NAMALWA (cell line): ENCODE measurements around the gene DDX42.
"Not testable (repeated sequence)": the region's sequence is repeated elsewhere in the genome, so short reads cannot be mapped to it uniquely, and the experiment has no call there.

Source experiments
- DNase-seq: peaks from one replicate; pipeline ENCODE4 v3.0.0-alpha.2; 2015; ENCODE audit warnings: low spot score

DDX42 gene

DNA sequence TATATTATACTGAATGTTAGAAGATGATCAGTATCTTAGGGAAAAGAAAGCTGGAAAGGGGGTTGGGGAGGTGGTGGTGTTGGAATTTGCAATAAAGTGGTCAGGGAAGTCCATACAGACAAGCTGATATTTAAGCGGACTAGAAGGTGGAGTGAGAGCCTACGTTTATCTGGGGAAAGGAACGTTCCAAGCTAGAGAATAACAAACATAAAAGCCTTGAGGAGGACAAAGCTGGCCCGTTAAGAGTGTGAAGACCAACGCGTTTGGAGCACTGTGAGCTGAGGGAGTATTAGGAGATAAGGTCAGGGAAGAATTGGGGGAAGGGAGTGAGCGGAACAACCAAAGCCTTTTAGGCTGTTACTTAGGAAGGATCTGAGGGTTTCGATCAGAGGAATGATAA, 1.4 kb downstream of the DDX42 start:
- DNase-seq = no peak

DNA sequence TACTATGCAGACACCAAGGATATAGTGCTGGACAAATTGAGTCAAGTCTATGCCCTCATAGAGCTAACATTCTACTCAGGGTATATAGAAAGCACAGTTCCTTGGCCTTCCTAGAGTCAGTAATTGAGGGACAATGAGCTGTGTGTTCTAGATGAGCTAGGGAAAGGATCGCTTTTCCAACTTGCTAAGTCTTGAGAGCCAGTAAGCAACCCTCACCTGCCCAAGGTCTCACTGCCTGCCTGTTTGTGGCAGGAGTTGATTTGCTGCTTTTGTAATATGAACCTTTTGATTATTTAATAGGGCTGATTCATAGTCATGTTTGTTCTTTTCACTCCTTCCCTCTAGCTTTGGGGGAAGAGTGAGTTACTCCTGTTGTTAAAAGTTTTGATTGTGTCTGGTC, 6.5 kb downstream of the DDX42 start:
- no peak for DNase-seq

DNA sequence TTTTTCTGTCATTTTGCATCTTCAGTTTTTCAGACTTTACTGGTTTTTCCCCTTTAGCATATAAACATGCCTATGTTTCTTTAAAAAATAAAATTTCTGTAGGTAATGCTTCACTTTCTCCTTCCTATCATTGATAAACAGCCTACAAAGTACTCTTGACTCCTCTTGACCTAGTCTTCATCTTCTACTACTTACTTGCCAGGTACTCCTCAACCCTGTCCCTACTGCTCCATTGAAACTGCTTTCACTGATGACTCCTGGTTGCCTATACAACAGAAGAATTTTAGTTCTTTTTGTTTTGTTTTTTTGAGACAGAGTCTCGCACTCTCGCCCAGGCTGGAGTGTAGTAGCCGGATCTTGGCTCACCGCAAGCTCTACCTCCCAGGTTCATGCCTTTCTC, 7.0 kb downstream of the DDX42 start:
- no peak for DNase-seq

DNA sequence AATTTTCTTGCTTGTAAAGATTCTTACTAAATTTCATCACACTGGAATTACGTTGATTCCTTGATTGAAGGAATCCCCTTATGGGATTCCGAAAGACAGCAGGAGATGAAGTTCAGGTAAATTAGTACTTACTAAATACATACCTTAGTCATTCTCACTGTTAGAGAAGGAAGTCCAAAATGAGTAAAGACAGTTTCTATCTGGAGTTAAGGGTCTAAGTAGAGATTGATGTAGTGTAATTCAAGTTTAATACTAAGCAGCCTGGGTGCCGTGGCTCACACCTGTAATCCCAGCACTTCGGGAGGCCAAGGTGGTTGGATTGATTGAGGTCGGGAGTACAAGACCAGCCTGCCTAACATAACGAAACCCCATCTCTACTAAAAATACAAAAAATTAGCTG, 9.6 kb downstream of the DDX42 start:
- DNase-seq = no peak

DNA sequence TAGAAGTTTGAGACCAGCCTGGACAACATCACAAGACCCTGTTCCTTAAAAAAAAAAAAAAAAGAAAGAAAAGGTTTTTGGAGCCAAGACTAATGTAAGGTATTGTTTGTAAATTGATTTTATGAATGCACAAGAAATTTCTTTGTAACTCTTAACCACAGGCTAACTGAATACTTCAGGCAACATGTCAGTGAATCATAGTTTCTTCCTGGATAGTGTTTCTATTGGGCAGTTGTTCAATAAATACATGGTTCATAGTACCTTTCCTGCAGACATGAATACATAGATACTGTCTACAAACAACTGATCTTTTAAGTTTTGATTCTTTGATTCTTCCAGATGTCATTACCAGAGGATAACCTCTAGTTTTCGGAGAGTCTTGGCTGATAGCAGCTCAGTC, 11.6 kb downstream of the DDX42 start:
- DNase-seq = no peak

DNA sequence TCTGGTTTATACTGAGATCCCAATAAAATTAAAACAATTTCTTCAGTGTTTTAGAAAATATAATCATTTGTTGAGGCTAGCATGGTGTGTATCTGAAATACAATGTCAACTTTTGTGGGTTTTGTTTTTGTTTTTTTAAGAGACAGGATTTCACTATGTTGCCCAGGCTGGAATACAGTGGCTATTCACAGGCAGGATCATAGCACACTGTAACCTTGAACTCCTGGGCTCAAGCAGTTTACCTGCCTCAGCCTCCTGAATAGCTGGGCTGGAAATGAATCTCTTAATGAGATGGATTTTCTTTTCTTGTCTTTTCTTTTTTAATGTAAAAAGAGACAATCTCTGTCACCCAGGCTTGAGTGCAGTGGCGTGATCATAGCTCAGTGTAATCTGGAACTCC, 12.1 kb downstream of the DDX42 start:
- DNase-seq = no peak

DNA sequence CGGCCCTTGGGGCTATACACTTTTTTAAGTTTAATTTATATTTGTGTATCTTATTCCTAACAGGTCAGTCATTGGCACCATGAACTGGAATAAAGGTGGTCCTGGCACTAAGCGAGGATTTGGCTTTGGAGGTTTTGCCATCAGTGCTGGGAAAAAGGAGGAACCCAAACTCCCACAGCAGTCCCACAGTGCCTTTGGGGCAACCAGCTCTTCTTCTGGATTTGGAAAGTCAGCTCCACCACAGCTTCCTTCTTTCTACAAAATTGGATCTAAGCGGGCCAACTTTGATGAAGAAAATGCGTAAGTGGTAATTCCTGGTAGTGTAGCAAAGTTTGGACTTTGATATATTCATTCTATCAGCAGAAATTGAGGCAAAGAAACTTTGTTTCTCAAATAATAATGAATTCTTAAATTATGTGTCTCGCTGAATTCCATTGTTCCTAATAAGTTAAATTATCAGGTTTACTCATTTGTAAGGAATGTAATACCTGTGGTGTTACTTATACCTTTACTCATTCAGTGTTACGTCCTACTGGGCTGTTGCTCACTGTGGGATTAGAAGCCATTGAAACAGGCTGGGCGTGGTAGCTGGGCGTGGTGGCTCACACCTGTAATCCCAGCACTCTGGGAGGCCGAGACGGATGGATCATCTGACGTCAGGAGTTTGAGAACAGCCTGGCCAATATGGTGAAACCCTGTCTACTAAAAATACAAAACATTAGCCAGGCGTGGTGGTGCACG, 13.2 kb downstream of the DDX42 start:
- DNase-seq = no peak

DNA sequence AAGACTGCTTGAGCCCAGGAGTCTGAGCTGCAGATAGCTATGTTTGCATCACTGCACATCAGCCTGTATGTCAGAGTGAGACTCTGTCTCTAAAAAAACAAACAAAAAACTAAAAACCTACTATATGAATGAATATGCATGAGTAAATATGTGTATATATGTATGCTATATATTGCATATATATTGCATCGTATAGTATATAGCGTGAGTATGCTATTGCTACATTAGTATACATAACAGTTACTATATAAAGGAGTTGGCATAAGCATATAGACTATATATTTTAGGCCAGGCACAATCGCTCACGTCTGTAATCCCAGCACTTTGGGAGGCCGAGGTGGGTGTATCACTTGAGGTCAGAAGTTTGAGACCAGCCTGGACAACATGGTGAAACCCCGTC, 16.1 kb downstream of the DDX42 start:
- DNase-seq = no peak

DNA sequence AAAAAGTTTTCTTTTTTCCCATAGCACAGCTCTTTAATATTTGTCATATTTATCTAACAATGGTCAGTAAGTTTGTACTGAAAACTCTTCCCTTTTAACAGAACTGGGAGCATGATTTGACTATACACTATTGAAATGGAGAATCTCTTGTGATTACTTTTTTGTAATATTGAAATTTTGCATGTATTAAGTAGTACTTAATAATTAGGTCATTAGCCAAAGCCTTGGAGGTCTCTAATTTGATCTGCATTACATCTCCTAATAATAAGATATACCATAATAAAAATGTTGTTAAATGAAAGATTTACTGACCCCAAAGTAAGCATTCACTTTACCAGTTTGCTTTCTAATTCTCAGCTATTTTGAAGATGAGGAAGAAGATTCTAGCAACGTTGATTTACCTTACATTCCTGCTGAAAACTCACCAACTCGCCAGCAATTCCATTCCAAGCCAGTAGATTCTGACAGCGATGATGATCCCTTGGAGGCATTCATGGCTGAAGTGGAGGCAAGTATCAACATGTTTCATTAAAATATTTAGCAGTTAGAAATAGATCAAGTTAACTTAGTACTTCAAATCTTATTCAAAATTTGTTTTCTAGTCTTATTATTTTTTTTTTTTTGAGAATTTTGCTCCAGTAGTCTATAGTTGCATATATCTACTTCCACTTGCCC, 18.2 kb downstream of the DDX42 start:
- no peak for DNase-seq

DNA sequence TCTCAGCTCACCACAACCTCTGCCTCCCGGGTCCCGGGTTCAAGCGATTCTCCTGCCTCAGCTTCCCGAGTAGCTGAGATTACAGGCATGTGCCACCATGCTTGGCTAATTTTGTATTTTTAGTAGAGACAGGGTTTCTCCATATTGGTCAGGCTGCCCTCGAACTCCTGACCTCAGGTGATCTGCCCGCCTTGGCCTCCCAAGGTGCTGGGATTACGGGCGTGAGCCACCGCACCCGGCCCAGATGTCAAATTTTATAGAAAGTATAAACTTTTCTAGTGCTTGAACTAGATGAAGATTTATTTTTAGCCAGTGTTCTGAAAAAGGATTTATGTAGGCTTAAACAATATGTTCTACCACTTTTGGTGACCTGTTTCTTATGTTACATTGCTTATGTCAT, 22.4 kb downstream of the DDX42 start:
- DNase-seq = not testable (repeated sequence)

DNA sequence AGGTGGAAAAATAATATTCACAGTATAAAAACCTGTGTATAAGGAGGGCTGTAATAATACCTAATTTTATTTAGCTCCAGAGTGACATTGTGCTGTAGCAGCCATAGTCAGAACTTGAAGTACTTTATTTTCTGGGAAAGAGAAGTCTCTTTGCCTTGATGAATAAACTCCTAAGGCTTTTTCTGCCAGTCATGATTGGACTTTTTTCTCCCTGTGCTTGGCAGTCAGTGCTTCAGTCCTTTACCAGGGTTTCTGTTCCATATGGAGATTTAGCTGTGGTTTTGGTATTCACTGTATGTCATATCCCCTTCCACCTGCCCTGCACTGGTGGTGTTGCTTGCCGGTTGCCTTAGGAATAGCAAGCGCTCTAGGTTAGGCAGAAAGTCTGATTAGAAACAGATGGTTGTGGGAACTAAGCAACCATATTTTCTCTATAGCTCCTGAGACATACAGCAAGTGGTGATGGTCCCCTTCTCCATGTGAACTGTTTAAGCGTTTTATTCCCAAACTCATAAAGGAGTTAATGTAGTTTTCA, 24.7 kb downstream of the DDX42 start:
- no peak for DNase-seq

DNA sequence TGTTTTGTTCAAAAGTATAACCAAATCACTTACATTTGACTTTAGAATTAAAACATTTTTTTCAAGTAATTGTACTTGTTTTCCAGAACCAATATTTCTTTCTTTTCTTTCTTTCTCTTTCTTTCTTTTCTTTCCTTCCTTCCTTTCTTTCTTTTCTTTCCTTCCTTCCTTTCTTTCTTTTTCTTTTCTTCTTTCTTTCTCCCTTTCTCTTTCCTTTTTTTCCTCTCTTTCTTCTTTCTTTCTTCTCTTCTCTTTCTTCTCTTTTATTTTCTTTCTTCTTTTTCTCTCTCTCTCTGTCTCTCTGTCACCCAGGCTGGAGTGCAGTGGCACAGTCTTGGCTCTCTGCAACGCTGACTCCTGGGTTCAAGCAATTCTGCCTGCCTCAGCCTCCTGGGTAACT, 26.8 kb downstream of the DDX42 start:
- no peak for DNase-seq

DNA sequence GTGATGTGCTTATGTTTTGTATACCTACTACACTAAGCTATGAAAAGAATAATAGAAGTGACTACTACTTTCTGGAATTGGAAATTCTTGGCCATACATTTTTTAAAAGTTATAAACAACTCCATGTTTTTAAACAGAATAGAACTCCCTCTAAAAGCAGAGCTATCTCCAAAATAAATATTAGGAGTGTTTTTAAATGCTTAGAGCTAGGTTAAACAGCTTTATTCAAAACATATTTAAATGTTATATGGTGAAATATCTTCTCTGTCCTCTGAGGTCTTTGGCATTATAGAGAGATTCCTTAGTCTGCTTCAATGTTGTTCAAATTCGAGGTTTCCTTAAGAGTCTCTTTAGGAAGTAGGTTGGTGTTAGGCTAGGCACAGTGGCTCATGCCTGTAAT, 30.4 kb downstream of the DDX42 start:
- DNase-seq = no peak

DNA sequence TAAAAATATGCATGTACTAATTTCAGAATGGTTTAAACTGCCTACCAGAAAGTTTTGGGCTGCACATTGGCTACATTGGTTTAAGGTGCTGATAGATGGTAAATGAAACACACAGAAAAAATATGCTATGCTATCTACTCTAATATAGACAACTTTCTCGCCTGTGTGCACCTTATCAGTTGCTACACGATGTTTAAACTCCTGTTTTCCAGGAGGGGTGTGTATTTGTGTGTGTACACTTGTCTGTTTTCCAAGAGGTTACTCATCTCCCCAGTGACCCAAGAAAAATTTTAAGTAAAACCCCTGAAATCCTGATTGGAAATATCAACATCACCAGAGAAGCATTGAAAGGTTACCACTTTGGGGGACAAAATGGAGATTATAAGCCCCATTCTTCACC, 31.6 kb downstream of the DDX42 start:
- no peak for DNase-seq

DNA sequence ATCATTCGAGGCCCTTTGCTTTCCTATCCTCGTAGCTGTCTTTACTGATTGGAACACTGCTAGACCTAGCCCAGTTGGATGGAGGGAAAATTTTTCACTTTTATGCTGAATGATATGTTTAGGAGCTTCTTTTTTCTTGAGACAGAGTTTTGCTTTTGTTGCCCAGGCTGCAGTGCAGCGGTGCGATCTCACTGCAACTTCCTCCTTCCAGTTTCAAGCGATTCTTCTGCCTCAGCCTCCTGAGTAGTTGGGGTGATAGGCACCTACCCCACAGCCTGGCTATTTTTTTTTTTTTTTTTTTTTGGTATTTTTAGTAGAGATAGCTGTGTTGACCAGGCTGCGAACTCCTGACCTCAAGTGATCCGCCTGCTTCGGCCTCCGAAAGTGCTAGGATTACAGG, 36.0 kb downstream of the DDX42 start:
- DNase-seq = no peak

DNA sequence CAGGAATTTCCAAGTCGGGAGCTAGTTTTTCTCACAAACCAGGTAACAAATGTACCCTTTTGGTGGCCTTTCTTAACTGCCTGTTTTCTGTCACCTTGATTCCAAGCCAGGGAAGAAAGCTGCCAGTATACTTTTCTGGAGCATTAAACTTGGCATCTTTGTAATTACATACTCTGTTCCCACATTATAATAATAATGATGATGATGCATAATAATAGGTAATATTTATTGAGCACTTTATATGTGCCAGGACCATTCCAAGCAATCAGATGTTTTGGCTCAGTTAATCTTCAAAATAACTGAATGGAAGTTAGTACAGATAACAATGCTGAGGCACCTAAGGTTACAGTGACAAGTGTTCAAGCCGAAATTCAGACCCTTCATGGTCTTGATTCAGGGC, 42.2 kb downstream of the DDX42 start:
- no peak for DNase-seq

DNA sequence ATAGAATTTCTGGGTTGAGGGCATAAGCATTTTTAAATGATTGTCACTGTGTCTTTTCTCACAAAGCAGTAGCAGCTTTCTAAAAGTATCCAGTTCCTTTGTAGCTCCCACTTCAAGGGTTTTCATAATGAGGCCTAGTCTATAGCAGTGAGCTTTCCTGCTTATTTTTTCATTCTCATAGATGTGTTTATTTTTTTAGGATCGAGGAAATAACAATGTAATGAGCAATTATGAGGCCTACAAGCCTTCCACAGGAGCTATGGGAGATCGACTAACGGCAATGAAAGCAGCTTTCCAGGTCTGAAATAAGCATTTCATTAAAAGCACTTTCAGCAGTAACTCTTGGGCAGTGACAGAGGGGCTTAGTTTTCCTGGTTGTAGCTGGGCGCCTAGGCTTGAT, 42.7 kb downstream of the DDX42 start:
- DNase-seq = no peak

DNA sequence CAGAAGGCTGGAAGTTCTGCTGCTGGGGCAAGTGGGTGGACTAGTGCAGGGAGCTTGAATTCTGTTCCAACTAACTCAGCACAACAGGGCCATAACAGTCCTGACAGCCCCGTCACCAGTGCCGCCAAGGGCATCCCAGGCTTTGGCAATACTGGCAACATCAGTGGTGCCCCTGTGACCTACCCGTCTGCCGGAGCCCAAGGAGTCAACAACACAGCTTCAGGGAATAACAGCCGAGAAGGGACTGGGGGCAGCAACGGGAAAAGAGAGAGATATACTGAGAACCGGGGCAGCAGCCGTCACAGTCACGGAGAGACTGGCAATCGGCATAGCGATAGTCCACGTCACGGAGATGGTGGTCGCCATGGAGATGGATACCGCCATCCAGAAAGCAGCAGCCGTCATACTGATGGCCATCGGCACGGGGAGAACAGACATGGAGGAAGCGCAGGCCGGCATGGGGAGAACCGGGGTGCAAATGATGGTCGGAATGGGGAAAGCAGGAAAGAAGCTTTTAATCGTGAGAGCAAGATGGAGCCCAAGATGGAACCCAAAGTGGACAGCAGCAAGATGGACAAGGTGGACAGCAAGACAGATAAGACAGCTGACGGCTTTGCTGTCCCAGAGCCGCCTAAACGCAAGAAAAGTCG, 43.9 kb downstream of the DDX42 start:
- no peak for DNase-seq

DNA sequence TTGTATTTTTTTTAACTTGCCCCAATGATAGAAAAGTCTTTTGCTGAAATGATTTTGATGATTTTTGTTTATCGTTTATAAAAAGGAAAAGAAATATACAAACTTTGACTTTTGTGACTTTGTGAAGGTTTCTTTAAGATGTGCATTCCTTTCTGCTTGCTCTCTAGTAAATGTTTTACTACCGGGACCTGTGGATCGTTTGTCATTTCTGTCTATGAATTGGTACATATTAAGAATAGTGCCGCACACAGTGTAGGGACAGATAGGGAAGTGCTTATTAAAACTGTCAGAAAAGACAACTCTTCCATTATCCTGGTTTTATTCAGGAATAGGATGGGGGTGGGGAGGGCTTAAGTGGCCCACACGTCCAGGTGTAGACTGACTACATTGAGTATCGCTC, 45.2 kb downstream of the DDX42 start:
- DNase-seq = no peak

DNA sequence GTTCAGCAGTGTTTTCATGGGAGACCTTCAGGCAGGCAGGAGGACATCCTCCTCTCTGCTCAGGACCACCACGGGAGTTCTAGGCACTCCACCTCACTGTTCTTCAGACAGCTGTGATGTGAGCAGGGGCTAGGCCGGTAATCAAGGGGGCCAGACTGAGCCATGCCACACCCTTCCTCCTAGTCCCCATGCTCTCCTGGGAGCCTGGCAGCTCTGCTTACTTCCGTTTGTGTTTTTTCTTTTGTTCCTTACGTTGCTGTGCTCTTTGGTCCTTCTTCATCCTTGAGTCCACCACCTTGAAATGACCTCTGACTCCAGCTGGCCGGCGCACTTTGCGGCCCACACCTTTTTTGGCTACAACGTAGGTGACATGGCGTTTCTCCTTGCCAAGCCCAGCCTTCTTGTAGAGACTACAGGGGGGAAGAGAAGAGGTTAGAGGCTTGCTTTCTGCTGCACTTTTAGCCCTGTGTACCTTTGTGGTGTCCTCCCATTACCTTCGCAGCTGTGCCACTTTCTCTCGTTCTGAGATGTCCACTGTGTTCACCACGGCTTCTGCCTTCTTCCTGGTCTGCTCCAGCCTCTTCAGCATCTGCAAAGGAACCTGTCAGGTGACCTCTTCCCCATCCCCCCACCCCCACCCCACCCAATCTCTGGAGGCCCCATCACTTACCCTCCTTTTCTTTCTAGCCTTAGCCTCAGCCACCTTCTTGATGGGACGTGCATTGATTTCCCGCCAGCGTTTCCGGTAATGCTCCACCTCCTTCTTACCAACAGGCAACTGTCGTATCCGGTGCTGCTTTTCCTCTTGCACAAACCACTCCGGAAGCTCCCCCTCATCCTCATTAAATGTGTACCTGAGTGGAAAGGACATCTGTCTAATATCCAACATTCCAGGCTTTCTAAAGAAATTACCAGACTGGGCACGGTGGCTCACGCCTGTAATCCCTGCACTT, 45.9 kb downstream of the DDX42 start:
- DNase-seq = no peak

DNA sequence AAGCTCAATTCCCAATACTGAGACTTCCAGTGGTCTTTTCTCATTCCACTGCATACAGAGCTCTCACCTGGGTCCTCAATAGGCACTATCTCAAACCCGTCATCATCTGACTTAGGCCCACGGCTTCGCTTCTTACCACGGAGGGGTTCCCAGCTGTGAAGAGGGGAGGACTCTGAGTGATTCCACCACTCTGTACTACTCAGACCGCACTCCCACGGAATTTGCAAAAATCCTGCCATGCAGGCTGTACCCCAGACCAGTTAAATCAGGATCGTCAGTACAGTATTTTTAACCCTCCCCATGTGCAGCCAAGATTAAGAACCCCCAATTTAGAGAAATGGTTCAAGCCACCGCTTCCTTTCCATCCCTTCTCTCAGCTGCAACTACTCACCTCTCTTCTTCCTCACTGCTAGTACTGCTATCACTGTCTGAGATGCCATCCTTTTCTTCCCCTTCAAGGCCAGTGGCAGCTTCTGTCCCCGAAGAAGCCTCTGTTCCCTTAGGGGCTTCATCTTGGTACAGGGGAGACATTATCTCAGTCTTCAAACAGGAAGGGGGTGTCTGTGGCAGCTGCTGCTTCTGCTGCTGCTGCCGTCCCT, 47.1 kb downstream of the DDX42 start:
- DNase-seq = no peak

DNA sequence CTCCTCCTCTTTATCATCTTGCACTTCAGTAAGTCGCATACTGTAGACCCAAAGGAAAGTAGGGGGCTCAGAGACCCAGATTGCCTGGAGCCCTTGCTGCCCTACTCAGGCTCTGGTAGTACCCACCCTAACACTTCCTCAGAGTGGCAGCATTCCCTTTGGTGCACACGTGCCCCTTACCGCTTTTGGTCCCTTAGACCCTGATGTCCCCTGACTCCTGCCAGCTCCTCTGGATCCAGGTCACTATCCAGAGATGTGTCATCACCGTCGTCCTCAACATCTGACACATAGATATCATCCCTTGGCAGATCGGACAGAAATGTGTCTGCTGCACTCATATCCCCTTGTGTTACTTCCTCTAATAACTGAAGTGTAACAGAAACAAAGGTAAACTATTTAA, 47.8 kb downstream of the DDX42 start:
- no peak for DNase-seq
